Hematopoietic multipotent progenitor cell treated with erythropoietin and hydrocortisone succinate and interleukin-3 and kit ligand, for 15 days (in vitro differentiated cells): ENCODE results near the gene LIMCH1.
"Not testable (repeated sequence)": the region's sequence is repeated elsewhere in the genome, so short reads cannot be mapped to it uniquely, and the experiment has no call there.

Experiments
- DNase-seq: peaks from one replicate; pipeline ENCODE4 v3.0.0-alpha.2; 2015; ENCODE audit warnings: low spot score

The LIMCH1 gene

DNA sequence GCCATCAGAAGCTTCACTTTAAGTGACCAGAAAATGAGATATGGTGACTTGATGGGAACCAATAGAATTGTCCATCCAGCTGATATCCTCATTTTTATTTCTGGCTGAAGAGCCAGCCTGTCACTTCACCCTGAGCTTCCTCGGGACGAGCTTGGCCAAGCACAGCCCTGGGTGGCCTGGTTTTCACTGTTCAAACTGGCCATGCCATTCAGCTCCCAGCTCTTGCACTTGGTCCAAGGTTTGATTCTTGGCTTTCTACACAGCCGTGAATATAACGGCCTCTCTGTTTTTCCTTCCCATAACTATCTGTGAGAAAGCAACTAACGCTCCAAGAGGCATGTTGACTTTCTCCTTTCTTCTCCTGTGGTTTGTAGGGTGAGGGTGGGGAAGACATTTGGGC, 71.9 kb downstream of the LIMCH1 start:
- DNase-seq = no peak

DNA sequence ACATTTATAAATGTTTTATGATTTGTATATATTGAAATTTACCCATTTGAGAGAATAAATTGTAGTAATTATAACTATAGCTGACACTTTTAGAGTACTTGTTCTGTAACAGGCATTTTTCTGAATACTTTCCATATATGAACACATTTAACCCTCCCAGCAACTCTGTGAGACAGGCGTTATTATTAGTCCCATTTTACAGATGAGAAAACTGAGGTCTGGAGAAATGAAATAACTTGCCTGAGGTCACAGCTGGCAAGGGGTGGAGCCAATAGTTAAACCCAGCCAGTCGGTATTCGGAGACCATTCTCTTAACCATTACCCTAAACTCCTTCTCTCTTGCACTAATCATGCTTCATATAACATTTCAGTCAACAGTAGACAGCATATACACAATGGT, 72.5 kb downstream of the LIMCH1 start:
- no peak for DNase-seq

DNA sequence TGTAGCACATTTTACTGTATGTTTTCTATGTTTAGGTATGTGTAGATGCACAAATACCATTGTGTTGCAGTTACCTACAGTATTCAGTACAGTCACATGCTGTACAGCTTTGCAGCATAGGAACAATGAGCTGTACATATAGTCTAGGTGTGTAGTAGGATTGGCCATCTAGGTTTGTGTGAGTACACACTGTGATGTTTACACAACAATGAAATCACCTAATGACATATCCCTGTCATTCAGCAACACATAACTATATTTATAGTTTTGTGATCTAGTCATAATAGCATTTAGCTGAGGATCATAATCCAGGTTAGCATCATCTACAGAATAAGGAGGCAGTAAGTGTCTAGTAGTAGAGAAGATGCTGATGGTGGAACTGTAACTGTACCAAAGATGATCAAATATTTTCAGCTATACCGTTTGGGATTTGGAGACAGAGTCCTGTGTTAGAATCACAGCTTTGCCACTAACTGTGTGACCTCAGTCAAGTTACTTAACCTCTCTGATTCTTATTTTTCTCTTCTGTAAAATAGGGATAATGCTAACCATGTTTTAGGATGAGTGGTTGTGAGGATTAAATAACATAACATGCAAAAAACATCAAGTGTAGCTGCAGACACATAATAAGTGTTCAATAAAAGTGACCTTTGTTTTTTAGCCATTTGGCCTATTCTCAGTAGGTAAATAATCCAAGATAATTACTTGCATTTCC, 73.3 kb downstream of the LIMCH1 start:
- DNase-seq = no peak

DNA sequence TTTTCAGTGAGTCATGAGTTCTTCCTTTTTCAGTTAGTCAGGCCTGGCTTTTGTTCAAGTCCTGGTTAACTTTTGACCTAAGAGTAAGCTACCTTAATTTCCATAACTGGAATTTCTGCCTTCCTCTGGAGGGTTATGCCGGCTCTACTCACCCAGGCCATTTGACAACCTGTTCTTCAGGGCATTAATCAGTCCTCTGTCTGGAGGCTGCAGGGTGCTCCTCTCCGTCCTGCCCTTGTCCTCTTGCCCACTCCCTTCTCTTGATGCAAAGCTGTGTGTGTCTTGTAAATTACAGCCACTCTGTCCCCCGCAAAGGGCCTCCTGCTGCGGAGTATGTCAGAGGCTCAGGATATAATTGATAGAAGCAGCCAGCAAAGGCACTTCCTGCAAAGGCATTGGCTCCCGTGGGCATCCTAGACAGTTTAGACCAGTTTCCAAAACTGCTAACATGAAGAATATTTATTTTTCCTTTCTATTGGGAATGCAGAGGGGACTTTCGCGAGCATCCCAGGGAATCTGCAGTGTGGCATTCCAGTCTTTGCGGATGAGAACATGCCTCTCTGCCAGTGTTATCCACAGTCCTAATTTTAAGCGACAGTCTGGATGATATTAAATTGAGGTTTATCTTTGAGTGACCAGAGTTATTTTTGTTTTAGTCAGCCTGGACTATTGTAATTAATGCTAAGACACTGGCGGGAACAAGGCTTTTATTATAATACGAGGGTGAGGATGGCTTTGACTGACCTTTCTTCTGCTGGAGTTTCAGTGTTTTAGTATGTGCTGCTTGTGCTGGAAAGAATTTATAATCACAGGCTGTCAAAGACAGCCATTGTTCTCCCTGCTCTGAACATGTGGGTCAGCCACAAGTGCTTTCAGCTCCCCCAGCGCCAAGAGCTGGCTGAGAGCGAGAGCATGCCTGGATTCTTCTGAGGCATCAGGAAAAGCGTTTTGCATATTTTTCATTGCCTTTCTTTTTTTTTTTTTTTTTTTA, 74.2 kb downstream of the LIMCH1 start:
- no peak for DNase-seq

DNA sequence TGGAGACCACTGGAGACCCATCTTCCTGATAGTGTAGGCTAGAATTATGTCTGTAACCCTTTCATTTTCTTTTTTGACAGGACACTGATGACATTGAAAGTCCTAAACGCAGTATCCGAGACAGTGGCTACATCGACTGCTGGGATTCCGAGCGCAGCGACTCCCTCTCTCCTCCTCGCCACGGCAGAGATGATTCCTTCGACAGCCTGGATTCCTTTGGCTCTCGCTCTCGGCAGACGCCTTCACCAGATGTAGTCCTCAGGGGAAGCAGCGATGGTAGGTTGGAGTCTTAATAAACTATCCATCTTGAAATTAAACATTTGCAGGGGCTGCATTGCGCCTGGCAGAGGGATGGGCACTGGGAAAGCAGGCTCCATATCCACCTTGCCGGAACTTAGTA, 75.4 kb downstream of the LIMCH1 start:
- no peak for DNase-seq

DNA sequence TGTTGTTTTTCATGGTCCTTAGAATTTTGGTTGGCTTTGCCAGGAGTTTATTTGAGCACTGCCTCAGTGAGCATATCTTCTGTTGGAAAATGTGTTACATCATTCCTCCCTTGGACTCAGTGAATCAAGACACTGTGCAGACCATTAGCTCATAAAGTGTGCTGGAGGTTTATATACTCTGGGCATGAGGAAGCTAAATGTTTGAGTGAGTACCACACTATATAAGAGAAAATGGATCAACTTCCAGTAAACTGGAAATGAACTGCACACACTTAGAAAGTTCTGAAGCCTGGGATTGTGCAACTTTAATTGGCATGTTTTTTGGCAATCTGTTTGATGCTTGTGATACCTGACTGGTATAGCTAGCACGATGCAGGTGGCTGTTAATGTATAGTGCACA, 75.9 kb downstream of the LIMCH1 start:
- DNase-seq = no peak

DNA sequence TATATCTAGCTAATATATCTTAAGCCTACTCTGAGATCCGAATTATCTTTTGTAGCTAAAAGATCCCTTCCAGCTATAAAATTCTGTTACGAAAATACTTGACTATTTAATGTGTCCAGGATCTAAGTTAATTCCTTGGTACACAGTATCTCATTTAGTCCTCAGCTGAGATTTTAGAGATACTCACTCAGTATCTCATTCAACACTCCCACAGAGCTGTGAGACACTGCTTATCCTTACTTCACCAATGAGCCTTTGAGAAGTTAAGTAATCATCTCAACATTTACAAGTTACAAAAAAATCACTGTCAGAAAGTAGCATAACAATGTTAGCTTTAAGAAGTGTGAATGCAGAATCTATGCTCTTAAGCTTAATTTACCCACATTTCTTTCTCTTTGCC, 76.6 kb downstream of the LIMCH1 start:
- no peak for DNase-seq

DNA sequence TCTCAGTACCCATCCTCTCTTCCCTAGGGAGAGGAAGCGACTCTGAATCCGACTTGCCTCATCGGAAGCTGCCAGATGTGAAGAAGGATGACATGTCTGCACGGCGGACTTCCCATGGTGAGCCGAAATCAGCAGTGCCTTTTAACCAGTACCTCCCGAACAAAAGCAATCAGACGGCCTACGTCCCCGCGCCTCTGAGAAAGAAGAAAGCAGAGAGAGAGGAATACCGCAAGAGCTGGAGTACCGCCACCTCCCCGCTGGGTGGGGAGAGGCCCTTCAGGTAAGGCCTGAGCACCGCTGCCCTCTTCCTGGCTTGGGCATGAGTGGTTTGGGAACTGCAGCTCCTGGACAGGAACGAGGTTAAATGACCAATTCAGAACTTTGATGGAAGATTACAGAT, 81.2 kb downstream of the LIMCH1 start:
- DNase-seq = no peak

DNA sequence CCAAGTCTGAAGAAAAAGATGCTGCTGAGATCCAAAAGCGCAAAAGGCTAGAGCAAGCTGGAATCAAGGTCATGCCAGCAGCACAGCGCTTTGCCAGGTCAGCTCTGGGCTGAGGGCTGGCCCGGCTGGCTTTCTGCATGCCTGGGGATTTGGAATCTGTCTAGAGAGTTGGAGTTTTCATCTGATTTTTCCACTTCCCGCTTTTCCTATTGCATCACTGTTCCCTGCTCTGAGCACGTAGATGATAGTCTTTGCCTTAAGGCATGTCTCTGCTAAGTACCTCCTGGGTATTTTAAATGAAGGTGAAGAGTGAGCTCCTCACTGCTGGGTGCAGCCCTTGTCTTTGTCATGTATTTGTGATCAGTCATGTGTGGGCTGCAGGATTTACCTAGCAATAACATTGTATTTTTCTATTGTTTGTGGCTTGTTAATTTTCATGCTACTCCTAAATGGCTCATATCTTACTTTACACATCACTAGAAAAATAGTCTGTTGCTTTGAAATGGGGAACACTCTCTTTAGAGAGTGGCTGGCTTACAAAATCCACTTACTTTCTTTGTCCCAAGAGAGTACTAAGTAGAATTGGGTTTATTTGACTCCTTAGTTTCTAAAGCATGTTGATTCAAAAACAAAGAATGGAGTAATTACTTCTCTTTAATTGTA, 82.8 kb downstream of the LIMCH1 start:
- DNase-seq = no peak

DNA sequence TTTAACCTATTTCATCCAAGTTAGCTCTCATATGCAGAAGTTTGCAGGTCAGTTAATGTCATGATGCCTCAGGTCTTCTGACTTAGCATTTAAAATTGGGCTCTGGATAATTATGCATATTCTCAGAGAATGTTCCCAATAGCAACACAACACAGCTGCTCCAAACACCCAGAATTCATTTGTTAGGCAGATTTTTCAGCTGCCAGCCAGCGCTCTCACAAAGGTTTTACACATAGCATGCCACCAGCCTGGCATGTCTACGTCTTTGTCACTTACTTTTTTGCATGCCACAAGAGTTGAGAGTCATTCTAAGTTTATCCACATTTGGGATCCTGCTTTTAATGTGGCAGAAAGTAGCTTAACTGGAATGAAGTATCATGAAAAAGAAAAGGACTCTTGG, 84.8 kb downstream of the LIMCH1 start:
- DNase-seq = no peak

DNA sequence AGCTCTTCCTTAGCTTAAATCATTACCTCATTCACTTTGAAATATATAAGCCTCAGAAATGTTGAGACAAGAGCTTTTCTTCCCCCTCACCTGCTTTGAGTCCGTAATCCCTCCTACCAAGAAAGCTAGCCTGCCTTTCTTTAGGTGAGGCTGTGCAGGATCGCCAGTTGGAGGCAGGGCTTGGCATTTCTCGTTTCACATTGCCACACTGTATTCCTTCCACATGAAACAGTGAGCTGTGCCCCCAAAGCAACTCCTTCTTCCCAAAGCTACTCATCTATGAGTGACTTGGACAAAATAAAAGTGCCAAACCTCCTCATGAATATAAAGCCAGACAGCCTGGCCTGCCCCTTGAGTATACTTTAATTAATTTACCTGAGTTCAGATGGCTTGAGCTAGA, 86.8 kb downstream of the LIMCH1 start:
- DNase-seq = no peak

DNA sequence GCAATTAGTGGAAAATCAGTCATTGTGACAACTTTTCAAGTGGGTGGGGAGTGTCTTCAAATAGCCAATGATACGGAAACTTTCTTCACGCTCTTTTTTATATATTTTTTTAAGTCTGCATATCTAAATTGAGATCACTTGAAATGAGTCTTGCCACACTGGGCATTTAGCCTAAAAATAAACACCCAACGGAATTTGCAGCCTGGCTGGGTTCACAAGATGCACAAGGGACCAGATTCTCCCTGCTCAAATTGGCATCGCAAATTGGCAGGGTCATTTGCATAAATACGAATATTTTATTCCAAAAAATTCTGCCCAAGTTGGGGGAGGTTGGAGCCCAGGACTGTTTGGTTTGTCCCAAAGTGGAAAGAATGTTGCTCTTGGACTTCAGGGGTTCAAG, 87.6 kb downstream of the LIMCH1 start:
- no peak for DNase-seq

DNA sequence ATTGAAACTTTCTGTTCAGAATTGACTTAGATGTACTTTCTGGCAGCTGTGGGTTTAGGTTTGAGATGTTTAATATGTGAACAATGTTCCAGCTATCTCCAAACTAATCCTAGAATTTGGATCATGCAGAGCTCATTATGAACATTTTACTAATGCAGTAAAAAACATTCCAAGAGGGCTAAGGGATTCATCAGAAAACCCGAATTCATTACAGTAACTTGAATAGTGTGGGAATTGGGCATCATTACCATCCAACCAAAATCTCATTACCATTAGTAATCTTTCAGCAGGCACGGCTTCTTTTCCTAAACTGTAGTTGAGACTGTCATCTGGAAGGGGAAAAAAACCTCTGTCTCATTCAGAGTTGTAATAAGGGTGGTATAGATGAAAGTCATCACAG, 91.0 kb downstream of the LIMCH1 start:
- DNase-seq = no peak

DNA sequence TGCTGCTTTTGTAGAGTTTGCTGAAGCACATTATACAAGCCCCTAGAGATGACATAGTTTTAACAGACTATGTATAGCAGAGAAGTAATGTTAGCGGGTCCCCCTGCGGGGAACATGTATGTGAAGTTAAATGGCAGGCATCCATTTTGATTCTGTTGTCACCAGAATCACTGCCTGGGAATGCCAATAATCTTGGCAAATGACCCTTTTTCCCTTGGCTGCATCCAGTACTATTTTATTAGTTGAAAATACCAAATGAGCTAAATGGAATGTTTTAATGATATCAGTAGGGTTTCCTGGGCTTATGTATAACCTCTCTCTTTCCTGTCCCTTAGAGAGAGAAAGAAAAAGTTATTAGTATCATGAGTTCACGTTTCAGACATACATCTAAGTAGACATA, 93.6 kb downstream of the LIMCH1 start:
- DNase-seq = no peak

DNA sequence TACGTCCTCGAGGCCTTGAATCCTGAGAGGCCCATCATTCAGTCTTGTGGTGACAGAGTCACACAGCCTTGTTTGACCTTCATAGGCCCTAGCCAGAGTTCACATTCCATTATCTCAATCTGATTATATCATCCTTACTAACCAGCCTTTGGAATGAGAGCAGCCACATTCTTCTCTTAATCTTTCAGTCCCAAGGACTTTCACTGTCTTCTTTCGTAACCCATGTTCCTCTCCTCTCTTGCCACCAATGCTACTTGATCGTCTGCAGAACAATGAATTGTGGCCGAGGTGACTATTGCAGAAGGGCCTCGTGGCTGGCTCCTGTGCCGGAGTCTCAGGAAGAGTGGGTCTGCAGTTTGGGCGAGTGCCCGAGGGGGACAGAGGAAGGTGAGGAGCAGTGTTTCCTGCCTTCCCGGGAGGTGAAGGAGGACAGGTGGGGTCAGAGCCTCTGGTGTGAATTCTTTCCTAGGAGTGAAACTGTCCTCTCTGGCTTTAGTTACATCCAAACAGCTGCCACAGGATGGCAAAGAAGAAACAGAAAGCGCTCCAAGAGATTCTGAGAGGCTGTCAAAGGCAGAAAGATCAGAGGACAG, 94.6 kb downstream of the LIMCH1 start:
- DNase-seq = no peak

DNA sequence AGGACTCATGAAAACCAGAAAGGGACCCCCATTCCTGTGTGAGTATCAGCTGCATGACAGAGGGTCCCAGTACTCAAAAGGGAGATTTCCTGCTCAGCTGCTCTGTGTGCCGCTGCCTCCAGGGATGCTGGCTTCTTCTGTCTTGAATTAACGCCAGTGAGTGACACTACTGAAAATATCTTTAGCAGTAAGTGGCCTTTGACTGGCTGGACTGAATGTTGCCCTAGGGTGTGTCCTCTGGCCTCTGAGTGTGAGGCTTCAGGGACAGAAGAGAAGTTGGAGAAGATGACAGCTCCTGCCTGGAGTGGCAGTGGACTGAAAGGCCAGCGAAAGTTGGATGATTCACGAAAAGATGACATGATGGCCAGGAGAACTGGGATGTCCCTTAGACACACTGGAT, 95.4 kb downstream of the LIMCH1 start:
- DNase-seq = no peak

DNA sequence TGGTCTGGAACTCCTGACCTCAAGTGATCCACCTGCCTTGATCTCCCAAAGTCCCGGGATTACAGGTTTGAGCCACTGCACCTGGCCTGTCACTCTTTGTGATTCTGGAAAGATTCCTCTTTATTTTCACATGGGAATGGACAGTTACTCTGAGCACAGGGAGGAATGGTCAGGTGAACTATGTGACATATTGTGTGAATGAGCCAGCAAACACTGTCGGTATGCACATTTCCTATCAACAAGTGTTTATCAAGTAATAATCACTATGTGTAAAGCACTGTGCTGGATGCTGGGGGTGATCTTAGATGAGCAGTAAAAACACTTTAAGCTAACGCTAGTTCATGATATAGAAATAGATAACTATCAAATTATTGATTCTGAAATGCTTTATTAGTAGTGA, 97.5 kb downstream of the LIMCH1 start:
- no peak for DNase-seq

DNA sequence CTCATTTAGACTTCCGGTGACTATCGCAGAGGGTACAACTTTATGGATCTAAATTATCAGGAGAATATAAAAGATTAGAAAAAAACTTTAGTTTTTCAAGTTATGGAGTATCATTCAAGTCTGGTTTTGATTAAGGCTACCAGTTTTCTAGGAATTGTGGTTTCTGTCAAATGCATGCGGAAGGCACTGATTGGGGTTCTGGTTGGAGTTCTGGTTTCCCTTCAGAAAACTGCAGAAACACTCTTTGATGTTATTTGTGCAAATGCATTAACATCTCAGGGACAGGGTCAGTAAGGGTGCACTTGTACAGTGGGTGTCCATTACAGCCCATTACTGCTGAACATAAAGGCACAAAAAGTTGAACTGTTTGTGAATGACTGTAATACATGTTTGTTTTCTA, 100.2 kb downstream of the LIMCH1 start:
- DNase-seq = no peak

DNA sequence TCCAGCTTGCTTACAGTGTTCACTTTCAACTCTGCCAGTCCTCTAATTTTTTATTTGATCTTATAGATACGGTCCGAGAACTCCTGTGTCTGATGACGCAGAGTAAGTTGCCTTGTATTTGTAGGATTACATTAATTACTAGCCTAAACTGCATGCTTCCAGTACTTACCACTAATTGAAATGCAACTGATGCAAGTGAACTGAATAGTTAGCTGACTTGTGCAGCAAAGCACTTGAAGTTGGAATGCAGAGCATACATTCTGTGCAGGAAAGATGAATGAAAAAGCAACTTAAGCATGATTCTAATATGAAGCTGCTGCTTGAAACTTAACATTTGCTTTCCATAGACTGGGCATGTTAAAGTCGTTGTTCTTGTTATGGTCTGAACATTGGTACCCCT, 100.9 kb downstream of the LIMCH1 start:
- DNase-seq = no peak

DNA sequence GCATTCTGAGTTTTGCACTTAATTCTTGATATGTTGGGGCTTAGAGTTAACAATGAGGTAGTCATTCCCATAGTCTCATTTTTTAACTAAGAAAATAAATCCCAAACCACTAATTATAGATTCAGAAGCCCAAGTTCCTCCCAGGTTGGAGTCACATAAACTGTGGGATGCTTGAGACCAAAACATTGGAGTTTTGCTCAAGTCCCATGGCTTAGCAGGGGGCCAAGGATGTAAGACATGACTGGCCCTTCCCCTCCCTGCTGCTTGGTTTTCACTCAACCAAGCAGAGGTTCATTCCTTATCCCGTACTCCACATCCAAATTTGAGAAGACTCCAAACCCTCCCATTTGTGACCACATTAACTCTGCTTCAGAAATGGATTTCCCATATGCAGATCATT, 101.3 kb downstream of the LIMCH1 start:
- DNase-seq = no peak

DNA sequence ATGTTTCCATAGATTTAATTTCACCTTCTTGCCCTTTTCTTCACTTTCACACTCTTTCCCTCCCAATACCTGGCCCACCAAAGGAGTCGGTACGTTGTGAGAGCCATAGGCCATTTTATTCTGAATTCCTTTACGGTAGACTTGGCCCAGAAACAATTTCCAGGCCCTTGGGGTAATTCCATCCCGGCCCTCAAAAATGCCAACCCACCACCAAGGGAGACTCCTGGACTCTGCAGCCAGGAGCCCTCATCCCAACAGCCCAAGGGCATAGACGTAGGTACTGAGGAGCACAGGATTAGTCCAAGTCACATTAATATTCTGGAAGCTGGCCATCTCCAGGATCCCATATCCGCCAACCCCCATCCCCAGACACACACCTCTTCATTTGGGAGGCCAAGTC, 102.9 kb downstream of the LIMCH1 start:
- no peak for DNase-seq

DNA sequence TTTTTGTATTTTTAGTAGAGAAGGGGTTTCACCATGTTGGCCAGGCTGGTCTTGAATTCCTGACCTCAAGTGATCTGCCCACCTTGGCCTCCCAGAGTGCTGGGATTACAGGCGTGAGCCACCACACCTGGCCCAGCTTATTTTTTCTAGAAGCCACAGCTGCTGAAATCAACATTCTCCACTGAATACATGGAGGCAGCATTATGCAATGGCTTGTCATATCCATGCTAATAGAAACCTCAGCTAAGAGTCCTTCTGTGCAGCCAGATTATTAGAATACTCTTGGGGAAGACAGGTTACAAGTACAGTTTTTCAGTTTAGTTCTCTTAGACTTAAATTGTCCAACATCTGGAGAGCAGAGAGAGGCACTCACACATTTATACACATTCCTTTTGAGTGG, 104.8 kb downstream of the LIMCH1 start:
- DNase-seq = not testable (repeated sequence)

DNA sequence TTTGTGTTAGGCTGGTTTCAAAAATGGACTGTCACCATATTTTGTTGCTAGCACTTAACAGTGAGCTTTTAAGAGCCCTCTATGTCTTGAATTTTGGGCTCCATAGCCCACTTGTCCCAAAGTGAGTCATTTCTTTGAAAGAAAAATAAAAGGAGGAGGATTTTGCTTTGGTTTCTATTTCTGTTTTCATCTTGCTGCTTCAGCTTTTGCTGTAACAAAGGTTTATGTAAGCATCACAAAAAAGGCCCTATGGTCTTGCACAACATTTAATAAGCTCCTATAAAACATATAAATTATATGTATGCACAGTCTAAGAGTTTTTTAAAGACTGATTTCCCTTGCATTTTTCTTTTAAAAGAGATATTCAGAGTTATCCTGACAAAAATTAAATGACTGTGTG, 105.4 kb downstream of the LIMCH1 start:
- no peak for DNase-seq
